ENCODE measurements around the gene PDE7B.

DNA sequence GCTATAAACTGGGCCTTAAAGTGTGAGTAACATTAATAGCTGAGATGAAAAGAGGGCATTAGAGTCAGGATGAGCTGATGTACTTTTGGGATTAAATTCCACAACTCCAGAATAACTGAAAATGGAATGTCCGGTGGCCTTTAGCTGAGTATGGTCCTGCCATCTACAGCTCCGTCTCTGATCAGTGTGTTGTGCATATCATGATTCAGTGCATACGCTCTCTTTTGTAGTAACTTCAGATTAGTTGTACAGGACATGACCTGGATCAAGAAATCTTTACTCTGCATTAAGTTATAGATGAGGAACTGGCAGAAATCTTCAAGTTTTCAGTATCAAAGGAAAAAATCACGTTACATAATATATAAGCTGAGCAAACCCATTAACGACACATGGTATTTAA, 306.2 kb downstream of the PDE7B start:
- TF ChIP-seq, protein P1, sequence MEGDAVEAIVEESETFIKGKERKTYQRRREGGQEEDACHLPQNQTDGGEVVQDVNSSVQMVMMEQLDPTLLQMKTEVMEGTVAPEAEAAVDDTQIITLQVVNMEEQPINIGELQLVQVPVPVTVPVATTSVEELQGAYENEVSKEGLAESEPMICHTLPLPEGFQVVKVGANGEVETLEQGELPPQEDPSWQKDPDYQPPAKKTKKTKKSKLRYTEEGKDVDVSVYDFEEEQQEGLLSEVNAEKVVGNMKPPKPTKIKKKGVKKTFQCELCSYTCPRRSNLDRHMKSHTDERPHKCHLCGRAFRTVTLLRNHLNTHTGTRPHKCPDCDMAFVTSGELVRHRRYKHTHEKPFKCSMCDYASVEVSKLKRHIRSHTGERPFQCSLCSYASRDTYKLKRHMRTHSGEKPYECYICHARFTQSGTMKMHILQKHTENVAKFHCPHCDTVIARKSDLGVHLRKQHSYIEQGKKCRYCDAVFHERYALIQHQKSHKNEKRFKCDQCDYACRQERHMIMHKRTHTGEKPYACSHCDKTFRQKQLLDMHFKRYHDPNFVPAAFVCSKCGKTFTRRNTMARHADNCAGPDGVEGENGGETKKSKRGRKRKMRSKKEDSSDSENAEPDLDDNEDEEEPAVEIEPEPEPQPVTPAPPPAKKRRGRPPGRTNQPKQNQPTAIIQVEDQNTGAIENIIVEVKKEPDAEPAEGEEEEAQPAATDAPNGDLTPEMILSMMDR (conservative IDR thresholded peaks at IDR 0.05; ENCODE audit: low read length): no peak
- no peak for TF ChIP-seq EZH2phosphoT487 (IDR thresholded peaks at IDR 0.05; ENCODE audit: borderline replicate concordance)
